Tibial artery (tissue), 4 donors: Measurements from ENCODE around the gene TMCO2.
A peak's percentile ranks its signal among the peaks of the same experiment; 100 is the strongest.

ENCODE experiments used
- DNase-seq, 2 donors: peaks; one replicate each; pipeline ENCODE4 v3.0.0-alpha.2; 2019
- H3K27ac ChIP-seq, 2 donors: fragments of 200-600 bp; sonication (generic) in 1 of 2; 1 replicate in 1 of 2; 2 replicates in 1 of 2; pipeline ENCODE4 v1.5.1; 2018 to 2019; ENCODE audit warnings: mild to moderate bottlenecking in 1 of 2
- H3K27me3 ChIP-seq, 2 donors: fragments of 200-600 bp; sonication (generic) in 1 of 2; one replicate each; pipeline versions ENCODE4 v1.5.1 to v1.6.0; 2016 to 2019
- H3K36me3 ChIP-seq, 3 donors: fragments of 200-600 bp; sonication (generic) in 2 of 3; one replicate each; pipeline ENCODE4 v1.5.1; 2016 to 2019; ENCODE audit warnings: mild to moderate bottlenecking in 2 of 3
- H3K4me1 ChIP-seq, 4 donors: fragments of 200-600 bp; sonication (generic) in 2 of 4; 1 replicate in 3 of 4; 2 replicates in 1 of 4; pipeline ENCODE4 v1.5.1; 2016 to 2019
- H3K4me3 ChIP-seq, 2 donors: fragments of 200-600 bp; sonication (generic) in 1 of 2; 1 replicate in 1 of 2; 2 replicates in 1 of 2; pipeline ENCODE4 v1.5.1; 2018 to 2019; ENCODE audit warnings: mild to moderate bottlenecking in 2 of 2
- H3K9me3 ChIP-seq, 3 donors: fragments of 200-600 bp; sonication (generic) in 1 of 3; one replicate each; pipeline ENCODE4 v1.5.1; 2016 to 2019
- intact Hi-C: fragments of 100-400 bp; cut with DNase I; formaldehyde crosslinking; loops from one replicate; pipeline ENCODE4 v1.15.0; 2023; ENCODE audit warnings: low total_unique reads
- TF ChIP-seq, protein P1 (sequence below), 2 experiments: fragments of 200-600 bp in 1 of 2; fragments of 450-650 bp in 1 of 2; IDR thresholded peaks; one replicate each; pipeline ENCODE4 v1.5.1; 2017 to 2019; ENCODE audit warnings: antibody characterized with exemption in 2 of 2, mild to moderate bottlenecking in 1 of 2, moderate library complexity in 1 of 2

Gene TMCO2

DNA sequence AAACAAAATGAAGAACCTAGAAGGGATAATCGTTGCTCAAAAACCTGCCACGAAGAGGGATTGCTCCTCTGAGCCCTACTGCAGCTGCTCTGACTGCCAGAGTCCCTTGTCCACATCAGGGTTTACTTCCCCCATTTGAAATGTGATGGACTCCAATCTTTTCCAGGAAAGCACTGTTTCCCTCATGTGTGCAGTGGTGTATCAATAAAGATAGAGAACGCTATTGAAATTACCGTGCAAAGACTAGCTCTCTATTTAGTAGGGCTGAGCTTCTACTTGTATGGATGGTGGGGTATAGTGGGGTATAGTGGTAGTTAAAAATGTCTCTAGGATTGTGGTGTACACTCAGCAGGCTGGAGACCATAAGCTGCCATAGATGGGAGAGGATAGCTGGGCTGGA lies 3.7 kb downstream of the TMCO2 start:
- intact Hi-C loops, result loop anchor here (10.0 kb wide), 1 partner anchor 87 kb away; the partner anchor contains the start of gene RLF
- H3K27ac ChIP-seq, result no peak overlapping the region
- H3K27me3 ChIP-seq, result no peaks in the 10 kb centered on the region
- peaks cover 0 to 12% (median 5%) of the 10 kb centered on the region in 4 donors for H3K4me1 ChIP-seq
- no peak overlapping the region for H3K4me3 ChIP-seq
- H3K9me3 ChIP-seq, result no peaks in the 10 kb centered on the region
- TF ChIP-seq, protein P1, sequence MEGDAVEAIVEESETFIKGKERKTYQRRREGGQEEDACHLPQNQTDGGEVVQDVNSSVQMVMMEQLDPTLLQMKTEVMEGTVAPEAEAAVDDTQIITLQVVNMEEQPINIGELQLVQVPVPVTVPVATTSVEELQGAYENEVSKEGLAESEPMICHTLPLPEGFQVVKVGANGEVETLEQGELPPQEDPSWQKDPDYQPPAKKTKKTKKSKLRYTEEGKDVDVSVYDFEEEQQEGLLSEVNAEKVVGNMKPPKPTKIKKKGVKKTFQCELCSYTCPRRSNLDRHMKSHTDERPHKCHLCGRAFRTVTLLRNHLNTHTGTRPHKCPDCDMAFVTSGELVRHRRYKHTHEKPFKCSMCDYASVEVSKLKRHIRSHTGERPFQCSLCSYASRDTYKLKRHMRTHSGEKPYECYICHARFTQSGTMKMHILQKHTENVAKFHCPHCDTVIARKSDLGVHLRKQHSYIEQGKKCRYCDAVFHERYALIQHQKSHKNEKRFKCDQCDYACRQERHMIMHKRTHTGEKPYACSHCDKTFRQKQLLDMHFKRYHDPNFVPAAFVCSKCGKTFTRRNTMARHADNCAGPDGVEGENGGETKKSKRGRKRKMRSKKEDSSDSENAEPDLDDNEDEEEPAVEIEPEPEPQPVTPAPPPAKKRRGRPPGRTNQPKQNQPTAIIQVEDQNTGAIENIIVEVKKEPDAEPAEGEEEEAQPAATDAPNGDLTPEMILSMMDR (IDR thresholded peaks at IDR 0.05), result no peak
- H3K36me3 ChIP-seq, result no peaks in the 10 kb centered on the region
- DNase-seq, result no peak

DNA sequence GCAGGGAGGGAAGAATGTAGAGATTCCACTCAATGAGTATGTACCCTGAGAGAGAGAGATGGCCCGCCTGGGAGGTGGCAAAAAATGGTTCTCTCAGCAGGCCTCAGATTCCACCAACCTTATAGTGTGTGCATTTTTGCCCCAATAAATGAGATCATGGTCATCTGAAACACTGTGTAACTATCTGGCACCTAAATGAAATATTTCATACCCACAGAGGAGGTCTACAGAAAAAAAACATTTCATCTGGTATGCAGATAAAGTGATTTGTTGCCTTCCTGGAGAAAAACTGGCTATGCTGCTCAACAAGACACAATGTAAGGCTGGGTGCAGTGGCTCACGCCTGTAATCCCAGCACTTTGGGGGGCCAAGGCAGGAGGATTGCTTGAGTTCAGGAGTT lies 4.9 kb downstream of the TMCO2 start:
- Histone ChIP-seq H3K27ac (no peak overlapping the region), H3K4me3 (no peak overlapping the region), H3K36me3 (no peaks in the 10 kb centered on the region), H3K4me1 (peaks cover 0 to 16% (median 8%) of the 10 kb centered on the region in 4 donors), H3K27me3 (no peaks in the 10 kb centered on the region), H3K9me3 (no peaks in the 10 kb centered on the region)
- intact Hi-C loops, result loop anchor here (10.0 kb wide), 1 partner anchor 88 kb away; the partner anchor contains the start of gene RLF
- DNase-seq, result no peak
- TF ChIP-seq, protein P1 (IDR thresholded peaks at IDR 0.05), result no peak

DNA sequence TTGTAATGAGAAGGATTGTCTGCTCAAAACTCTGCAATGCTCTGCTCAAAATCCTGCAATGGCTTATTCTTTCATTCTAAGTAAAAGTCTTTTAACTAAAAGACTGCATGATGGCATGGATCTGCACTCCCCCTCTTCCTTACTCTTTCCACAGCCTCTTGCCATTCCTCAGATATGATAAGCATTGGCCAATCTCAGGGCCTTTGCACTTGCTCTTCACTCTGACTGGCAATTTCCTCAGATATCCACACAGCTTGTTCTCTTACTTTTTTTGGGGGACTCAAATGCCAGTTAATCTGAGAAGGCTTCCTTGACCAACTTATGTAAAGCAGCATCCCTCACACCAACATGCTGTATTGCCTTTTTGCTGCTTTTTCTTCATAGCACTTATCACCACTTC lies 7.5 kb downstream of the TMCO2 start:
- intact Hi-C loops, result loop anchor here (10.0 kb wide), 1 partner anchor 90 kb away; the partner anchor contains the start of gene RLF
- TF ChIP-seq, protein P1 (IDR thresholded peaks at IDR 0.05), result no peak
- DNase-seq, result no peak
- Histone ChIP-seq H3K9me3 (no peaks in the 10 kb centered on the region), H3K4me1 (peaks cover 0 to 32% (median 21%) of the 10 kb centered on the region in 4 donors), H3K27ac (no peak overlapping the region), H3K36me3 (peaks cover 0 to 7% (median 3%) of the 10 kb centered on the region in 3 donors), H3K4me3 (no peak overlapping the region), H3K27me3 (no peaks in the 10 kb centered on the region)

DNA sequence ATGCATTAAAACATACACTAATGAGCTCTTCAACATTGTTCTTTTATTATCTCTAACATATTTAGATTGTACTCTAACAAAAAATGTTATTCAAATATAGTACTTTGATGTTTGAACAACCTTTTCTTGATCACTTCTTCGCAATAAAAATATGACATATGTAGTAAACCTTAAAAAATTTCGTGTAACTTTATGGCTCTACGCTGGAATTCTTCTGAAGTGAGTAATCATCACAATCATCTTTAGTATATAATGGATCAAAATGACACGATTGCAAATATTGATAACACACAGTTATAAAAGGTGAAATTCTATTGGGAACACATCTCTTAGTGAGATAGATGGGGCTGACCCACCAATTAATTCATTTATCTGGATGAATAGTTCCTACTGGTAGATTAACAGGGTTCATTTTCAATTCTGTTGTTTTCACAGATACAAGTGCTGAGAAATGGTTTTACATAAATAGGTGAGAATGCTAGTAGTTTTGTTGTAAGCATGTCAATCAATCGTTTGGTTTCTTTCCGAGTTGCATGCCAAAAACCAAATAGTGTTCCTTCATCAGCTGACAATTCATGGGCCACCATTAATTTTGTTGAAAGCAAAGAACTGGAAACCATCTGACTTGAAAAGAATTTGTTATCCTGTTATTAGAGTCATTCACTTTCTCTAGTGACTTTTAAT lies 8.8 kb downstream of the TMCO2 start:
- H3K27ac ChIP-seq, result peak overlapping the region; percentile 95 to 96
- peak overlapping the region; percentile 92 to 96 for H3K4me3 ChIP-seq

DNA sequence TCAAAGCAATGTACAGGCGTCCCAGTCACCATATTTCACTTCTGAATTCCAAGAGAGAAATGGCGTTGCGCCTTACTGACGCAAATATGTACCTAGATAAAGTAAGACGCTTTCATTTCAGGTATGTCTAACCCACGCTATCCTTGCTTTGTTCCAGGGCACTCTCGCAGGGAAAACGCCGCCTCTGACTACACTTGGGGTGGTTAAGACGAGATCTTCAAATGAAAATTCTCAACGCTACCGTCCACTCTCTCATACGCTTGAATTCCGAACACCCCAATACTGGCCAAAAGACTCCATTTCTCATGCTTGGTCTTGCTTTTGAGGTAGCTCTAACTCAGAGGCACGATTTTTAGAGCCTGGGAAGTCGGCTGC lies 9.6 kb downstream of the TMCO2 start:
- no peaks in the 10 kb centered on the region for H3K27me3 ChIP-seq
- H3K27ac ChIP-seq, result peak overlapping the region; percentile 95 to 96
- H3K9me3 ChIP-seq, result no peaks in the 10 kb centered on the region
- TF ChIP-seq, protein P1 (IDR thresholded peaks at IDR 0.05), result no peak
- DNase-seq, result no peak
- peaks cover 16 to 28% (median 19%) of the 10 kb centered on the region in 3 donors for H3K36me3 ChIP-seq
- intact Hi-C loops, result loop anchor here (10.0 kb wide), 1 partner anchor 92 kb away; the partner anchor contains the start of gene RLF
- peak overlapping the region; percentile 92 to 96 for H3K4me3 ChIP-seq
- H3K4me1 ChIP-seq, result peaks cover 0 to 50% (median 29%) of the 10 kb centered on the region in 4 donors

More for the DNA sequence above, 8.8 kb downstream of the TMCO2 start:
- DNase-seq, result no peak
- Histone ChIP-seq H3K36me3 (peaks cover 8 to 20% (median 11%) of the 10 kb centered on the region in 3 donors), H3K4me1 (peaks cover 0 to 43% (median 25%) of the 10 kb centered on the region in 4 donors), H3K27me3 (no peaks in the 10 kb centered on the region), H3K9me3 (no peaks in the 10 kb centered on the region)
- TF ChIP-seq, protein P1 (IDR thresholded peaks at IDR 0.05), result no peak
- intact Hi-C loops, result loop anchor here (10.0 kb wide), 1 partner anchor 92 kb away; the partner anchor contains the start of gene RLF
